Left ventricle myocardium inferior (tissue), 1 donor: ENCODE measurements around the gene ATXN1. TPM values are rescaled to one million over a fixed set of nuclear protein-coding genes. Genes with fewer than 3 reads are reported as not detected.

Source experiments
- DNase-seq: peaks from one replicate; pipeline ENCODE4 v3.0.0-alpha.2; 2020
- H3K27ac ChIP-seq: fragments of 200-600 bp; replicated peaks from 2 replicates; pipeline ENCODE4 v1.8.0; 2021
- H3K27me3 ChIP-seq: fragments of 200-600 bp; 2 replicates; pipeline ENCODE4 v1.8.0; 2021; ENCODE audit warnings: low read depth
- H3K36me3 ChIP-seq: fragments of 200-600 bp; 2 replicates; pipeline ENCODE4 v1.8.0; 2021
- H3K4me1 ChIP-seq: fragments of 200-600 bp; 2 replicates; pipeline ENCODE4 v1.8.0; 2021
- H3K4me3 ChIP-seq: fragments of 200-600 bp; 2 replicates; pipeline ENCODE4 v1.8.0; 2021; ENCODE audit warnings: mild to moderate bottlenecking, moderate library complexity
- H3K9me3 ChIP-seq: fragments of 200-600 bp; replicated peaks from 2 replicates; pipeline ENCODE4 v1.8.0; 2021
- intact Hi-C: fragments of 100-400 bp; cut with micrococcal nuclease; formaldehyde crosslinking; loops from one replicate; pipeline ENCODE4 v1.11.0; 2022
- long read RNA-seq: library from polyadenylated mRNA; unstranded; transcript quantifications from one replicate; pipeline ENCODE4 v2.0.0, GENCODE V29; 2021
- total RNA-seq: library from RNA; stranded (reverse); fragmentation: NEBNext Ultra II Directional; extraction: Animal tissue kit (Norgen Biotek cat#: 25700); gene quantifications from one replicate; pipeline ENCODE4 v1.2.1, GENCODE V29; 2021
- TF ChIP-seq, protein P1 (sequence below): fragments of 200-600 bp; IDR thresholded peaks from 2 replicates; pipeline ENCODE4 v1.8.0; 2021; ENCODE audit warnings: antibody characterized with exemption, mild to moderate bottlenecking, borderline replicate concordance
- donor health status: DM: no; HTN: yes; CAD: no; lungs with severe emphysema.

ATXN1 gene
- 41.5 TPM for total RNA-seq
- long read RNA-seq, partial matches to known transcripts, result 6 of 12 reads
- long read RNA-seq, other reads (novel, unspliced or antisense), result 5 of 12 reads

DNA sequence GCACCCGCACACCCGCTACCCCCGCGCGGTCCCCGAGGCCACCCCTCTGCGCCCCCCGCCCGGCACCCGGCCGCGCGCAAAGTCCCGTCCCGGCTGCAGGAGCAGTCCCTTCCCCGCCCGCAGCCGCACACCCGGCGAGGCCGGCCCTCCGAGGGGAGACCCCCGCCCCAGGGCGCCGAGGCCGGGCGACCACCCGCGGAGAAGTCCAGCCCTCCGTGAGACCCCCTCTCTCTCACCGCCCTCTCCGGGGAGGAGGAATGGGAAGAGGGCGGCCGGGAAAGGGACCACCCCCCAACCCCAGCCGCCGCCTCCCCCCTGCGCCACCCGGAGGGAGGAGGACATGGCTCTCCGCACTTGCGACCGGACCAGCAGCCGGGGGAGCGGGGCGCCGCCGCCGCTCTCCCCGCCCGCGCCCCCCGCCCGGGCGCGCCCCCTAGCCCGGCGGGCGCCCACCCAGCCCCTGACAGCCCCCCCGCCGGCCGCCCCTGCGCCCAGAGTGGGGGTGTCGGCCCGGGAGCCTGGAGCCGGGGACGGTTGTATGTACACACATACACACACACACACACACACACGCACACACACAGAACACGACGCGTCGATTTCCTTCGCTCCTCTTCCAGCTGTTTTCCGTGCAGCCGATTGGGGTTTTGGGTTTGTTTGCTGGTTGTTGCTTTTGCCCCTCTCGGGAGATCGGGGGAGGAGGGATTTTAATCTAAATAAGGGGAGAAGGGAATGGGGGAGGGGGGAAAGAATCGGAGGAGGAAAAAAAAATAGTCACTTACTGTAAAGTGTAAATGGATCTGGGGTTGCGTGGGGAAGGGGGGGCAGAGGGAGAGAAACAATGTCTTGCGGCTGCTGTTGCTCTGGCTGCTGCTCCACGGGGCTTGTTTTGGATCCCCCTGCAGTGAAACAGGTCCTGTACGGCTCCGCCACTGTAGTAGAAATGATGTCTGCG is at the start of gene ATXN1:
Gene ATXN1, minus strand, starts transcription at position 945 of the 955 bp plus-strand sequence.
- peak within 1 kb of the TSS; percentile 99 for H3K27ac ChIP-seq
- H3K4me1 ChIP-seq, result peaks cover 80% of the 10 kb centered on the region
- intact Hi-C loops, result loop anchor here (5.0 to 10.0 kb wide), 3 partner anchors 204 to 428 kb away; no protein-coding TSS in a partner anchor
- peak within 1 kb of the TSS; percentile 97 for H3K4me3 ChIP-seq
- no peaks in the 10 kb centered on the region for H3K36me3 ChIP-seq
- H3K27me3 ChIP-seq, result no peaks in the 10 kb centered on the region
- peak; percentile 57 for DNase-seq
- no peaks in the 10 kb centered on the region for H3K9me3 ChIP-seq
- TF ChIP-seq, protein P1, sequence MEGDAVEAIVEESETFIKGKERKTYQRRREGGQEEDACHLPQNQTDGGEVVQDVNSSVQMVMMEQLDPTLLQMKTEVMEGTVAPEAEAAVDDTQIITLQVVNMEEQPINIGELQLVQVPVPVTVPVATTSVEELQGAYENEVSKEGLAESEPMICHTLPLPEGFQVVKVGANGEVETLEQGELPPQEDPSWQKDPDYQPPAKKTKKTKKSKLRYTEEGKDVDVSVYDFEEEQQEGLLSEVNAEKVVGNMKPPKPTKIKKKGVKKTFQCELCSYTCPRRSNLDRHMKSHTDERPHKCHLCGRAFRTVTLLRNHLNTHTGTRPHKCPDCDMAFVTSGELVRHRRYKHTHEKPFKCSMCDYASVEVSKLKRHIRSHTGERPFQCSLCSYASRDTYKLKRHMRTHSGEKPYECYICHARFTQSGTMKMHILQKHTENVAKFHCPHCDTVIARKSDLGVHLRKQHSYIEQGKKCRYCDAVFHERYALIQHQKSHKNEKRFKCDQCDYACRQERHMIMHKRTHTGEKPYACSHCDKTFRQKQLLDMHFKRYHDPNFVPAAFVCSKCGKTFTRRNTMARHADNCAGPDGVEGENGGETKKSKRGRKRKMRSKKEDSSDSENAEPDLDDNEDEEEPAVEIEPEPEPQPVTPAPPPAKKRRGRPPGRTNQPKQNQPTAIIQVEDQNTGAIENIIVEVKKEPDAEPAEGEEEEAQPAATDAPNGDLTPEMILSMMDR, result no peak

DNA sequence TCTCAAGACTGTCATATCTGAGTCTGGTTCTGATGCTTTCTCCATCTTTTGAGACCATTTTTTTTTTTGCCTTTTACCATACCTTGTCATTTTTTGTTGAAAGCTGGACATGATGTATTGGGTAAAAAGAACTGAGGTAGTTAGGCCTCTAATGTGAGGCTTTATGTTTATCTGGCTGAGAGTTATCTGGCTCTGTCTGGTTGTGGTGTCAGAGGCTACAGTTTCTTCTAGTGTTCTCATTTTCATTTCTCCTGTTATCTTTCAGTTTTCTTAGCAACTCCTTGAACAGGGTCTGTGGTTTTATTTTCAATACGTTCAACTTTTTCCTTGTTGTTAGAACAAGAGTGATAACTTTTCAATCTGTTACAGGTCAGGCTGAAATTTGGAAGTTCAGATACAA is 49.2 kb upstream of the ATXN1 start:
- no peaks in the 10 kb centered on the region for H3K27me3 ChIP-seq
- H3K36me3 ChIP-seq, result no peaks in the 10 kb centered on the region
- peaks cover 31% of the 10 kb centered on the region for H3K9me3 ChIP-seq
- intact Hi-C loops, result no loop called here
- no peak overlapping the region for H3K4me3 ChIP-seq
- TF ChIP-seq, protein P1, result no peak
- no peak for DNase-seq
- H3K4me1 ChIP-seq, result peaks cover 8% of the 10 kb centered on the region
- no peak overlapping the region for H3K27ac ChIP-seq

DNA sequence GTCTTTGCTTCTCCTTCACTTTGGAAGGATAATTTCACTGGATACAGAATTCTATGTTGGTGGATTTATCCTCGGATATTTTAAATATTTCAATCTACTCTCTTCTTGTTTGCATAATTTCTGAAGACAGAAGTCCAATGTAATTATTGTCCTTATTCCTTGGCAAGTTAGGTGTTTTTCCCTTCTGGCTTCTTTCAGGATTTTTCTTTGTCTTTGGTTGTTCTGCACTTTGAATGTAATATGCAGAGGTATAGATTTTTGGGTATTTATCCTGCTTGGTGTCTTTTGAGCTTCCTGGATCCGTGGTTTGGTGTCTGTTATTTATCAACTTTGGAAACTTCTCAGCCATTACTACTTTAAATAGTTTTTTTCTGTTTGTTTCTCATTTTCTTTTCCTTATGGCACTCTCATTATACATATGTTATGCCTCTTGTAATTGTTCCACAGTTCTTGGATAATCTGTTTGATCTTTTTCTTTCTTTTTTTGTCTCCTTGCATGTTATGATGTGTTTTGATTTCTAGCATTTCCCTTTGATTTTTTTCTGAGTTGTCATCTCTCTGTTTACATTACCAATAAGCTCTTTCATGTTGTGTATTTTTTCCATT is 48.6 kb upstream of the ATXN1 start:
- Histone ChIP-seq H3K4me3 (no peak overlapping the region), H3K9me3 (peaks cover 31% of the 10 kb centered on the region), H3K4me1 (peaks cover 12% of the 10 kb centered on the region), H3K27ac (no peak overlapping the region), H3K27me3 (no peaks in the 10 kb centered on the region), H3K36me3 (no peaks in the 10 kb centered on the region)
- intact Hi-C loops, result no loop called here
- TF ChIP-seq, protein P1, result no peak
- DNase-seq, result no peak

DNA sequence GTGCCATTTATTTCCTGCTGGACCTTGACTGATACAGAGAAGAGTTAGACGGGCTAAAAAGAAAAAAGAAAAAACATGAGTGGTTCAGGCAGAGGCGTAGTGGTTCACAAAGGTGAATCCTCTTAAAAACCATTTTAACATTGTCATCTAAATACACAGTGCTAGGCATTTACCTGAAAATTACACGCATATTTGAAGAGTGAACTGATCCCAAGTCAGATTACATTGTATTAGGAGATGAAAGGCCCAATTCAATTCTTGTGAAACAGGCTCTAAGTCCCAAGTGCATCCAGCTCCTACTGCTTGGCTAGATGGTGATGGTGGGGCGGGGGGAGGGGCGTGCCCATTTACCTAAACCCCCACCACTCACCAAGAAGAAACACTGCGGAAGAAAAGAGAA is 46.7 kb upstream of the ATXN1 start:
- no peak for DNase-seq
- intact Hi-C loops, result no loop called here
- peaks cover 31% of the 10 kb centered on the region for H3K4me1 ChIP-seq
- no peak overlapping the region for H3K27ac ChIP-seq
- no peaks in the 10 kb centered on the region for H3K36me3 ChIP-seq
- no peak overlapping the region for H3K4me3 ChIP-seq
- peaks cover 25% of the 10 kb centered on the region for H3K9me3 ChIP-seq
- H3K27me3 ChIP-seq, result no peaks in the 10 kb centered on the region
- TF ChIP-seq, protein P1, result no peak

DNA sequence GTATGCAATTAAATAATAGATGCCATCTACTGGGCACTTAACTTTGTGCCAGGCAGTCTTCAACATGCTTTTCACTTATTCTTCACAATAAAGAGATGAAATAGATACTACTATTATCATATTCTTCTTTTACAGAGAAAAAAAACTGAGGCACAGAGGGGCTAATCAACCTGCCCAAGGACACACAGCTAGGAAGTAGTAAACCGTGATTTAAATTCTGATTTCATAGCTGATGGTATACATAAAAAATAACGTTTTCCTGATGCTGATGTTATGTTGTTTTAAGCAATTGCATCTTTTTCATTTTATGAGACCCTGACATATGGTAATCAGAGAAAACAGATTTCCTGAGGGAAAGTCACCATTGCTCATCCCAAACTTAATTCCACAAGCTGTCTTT is 45.1 kb upstream of the ATXN1 start:
- H3K27me3 ChIP-seq, result no peaks in the 10 kb centered on the region
- no peak overlapping the region for H3K4me3 ChIP-seq
- TF ChIP-seq, protein P1, result no peak
- intact Hi-C loops, result no loop called here
- H3K36me3 ChIP-seq, result no peaks in the 10 kb centered on the region
- peaks cover 46% of the 10 kb centered on the region for H3K4me1 ChIP-seq
- no peak for DNase-seq
- H3K27ac ChIP-seq, result no peak overlapping the region
- peaks cover 17% of the 10 kb centered on the region for H3K9me3 ChIP-seq
